ENCODE measurements around the gene GPBP1. TPM values are rescaled to one million over a fixed set of nuclear protein-coding genes. Genes with fewer than 3 reads are reported as not detected.

Gene GPBP1
- total and polyA plus RNA-seq, 9 of the 15 experiments (the other 6 are each of a cell fraction or from before 2014, with no cell fraction given), result 31.0 to 109 (median 68.4) TPM

GRCh38 chr5:57174128-57174889, 450 bp downstream of the GPBP1 start (continued):
- TF ChIP-seq CEBPZ (IDR thresholded peaks at IDR 0.05; ENCODE audit: borderline replicate concordance, low read depth, low read length) (no peak), HDAC3 (IDR thresholded peaks at IDR 0.05; ENCODE audit: borderline replicate concordance, partially characterized antibody) (no peak), ID3 (CRISPR knock-in tag; IDR thresholded peaks at IDR 0.05) (no peak), ID3 (tag; IDR thresholded peaks at IDR 0.05) (no peak), SAFB2 (IDR thresholded peaks at IDR 0.05; ENCODE audit: borderline replicate concordance, low read depth, low read length, severe bottlenecking) (no peak), FOXK2 (conservative IDR thresholded peaks at IDR 0.05 in 1 of 2, IDR thresholded peaks at IDR 0.05 in 1 of 2; ENCODE audit: low read depth in 2 of 2) (no peak), ZNF512 (tag; IDR thresholded peaks at IDR 0.05) (no peak), CCNT2 (IDR thresholded peaks at IDR 0.05; ENCODE audit: borderline replicate concordance, extremely low read depth, insufficient read length, low read depth, low read length) (no peak), ZNF707 (CRISPR knock-in tag; conservative IDR thresholded peaks at IDR 0.05) (no peak), ZBTB7A (IDR thresholded peaks at IDR 0.05; ENCODE audit: borderline replicate concordance, control insufficient read depth, low read depth, low read length) (no peak), SRSF7 (optimal IDR thresholded peaks at IDR 0.05; ENCODE audit: low read depth, low read length) (no peak), NFRKB (IDR thresholded peaks at IDR 0.05; ENCODE audit: low read depth) (peak; percentile 98), POLR2AphosphoS2 (IDR thresholded peaks at IDR 0.05; ENCODE audit: low read length) (no peak), AFF4 (CRISPR knock-in tag; IDR thresholded peaks at IDR 0.05) (peak; percentile 19; the same call in 1 of the 2 replicates), MTA3 (IDR thresholded peaks at IDR 0.05; ENCODE audit: borderline replicate concordance) (peak; percentile 22), ZNF551 (CRISPR knock-in tag; IDR thresholded peaks at IDR 0.05) (no peak), MBD2 (IDR thresholded peaks at IDR 0.05; ENCODE audit: borderline replicate concordance, low read depth) (no peak), ZNF282 (CRISPR knock-in tag; IDR thresholded peaks at IDR 0.05) (no peak)
